ENCODE measurements around the gene MTUS2.

The MTUS2 gene

DNA sequence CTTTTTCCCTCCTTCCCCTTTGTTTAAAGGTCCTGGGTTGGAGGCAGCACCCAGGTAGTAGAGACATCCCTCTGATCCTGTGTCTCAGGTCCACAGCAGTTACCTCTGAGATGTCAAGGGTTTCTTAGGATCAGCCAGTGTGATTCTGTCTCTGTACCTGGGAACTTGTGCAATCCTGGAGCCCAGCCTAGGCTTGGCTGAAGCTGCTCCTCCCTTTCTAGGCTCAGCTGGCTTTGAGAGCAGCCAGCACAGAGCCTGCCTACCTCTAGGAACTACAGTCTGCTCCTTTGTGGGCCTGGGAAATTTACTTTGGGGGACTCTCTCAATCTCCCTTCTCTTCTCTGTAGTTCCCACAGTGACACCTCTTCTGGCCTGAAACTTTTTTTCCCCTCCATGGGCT lies 171.6 kb downstream of the MTUS2 start:
- DNase-seq (ENCODE audit: insufficient read length, low spot score) (no peak), FAIRE-seq (no peak)
- no peak for TF ChIP-seq POLR2AphosphoS5 (IDR thresholded peaks at IDR 0.05; ENCODE audit: low read depth, low read length)
- TF ChIP-seq SPI1 (IDR thresholded peaks at IDR 0.05; ENCODE audit: low read depth, low read length): no peak
- no peak for TF ChIP-seq POLR2A (IDR thresholded peaks at IDR 0.05; ENCODE audit: low read depth, low read length)
- TF ChIP-seq TAF1 (IDR thresholded peaks at IDR 0.05; ENCODE audit: low read depth, low read length): no peak
- TF ChIP-seq POU2F2 (IDR thresholded peaks at IDR 0.05; ENCODE audit: low read depth, low read length): no peak
- no peak for TF ChIP-seq PAX5 (IDR thresholded peaks at IDR 0.05; ENCODE audit: insufficient read depth, low read length, severe bottlenecking)

DNA sequence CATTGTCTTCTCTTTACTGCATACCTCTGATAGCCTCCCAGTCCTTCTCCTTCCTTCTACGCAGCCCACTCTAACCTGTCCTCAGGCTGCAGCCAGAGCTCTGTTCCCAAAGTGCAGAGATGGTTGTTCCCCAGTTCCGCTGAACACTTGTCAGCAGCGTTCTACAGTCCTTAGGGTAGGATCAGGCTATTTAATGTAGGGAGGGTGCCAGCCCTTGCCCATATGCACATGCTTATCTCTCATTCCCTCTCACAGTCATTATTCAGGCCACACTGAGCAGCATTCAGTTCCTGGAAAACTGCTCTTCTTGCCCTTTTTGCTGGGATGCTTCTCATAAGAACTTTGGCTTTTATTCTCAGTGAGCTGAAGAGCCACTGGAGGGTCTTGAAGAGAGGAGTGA lies 180.7 kb downstream of the MTUS2 start:
- no peak for DNase-seq (ENCODE audit: insufficient read length, low spot score)
- TF ChIP-seq TAF1 (IDR thresholded peaks at IDR 0.05; ENCODE audit: low read depth, low read length) (no peak), POLR2AphosphoS5 (IDR thresholded peaks at IDR 0.05; ENCODE audit: low read depth, low read length) (no peak), SPI1 (IDR thresholded peaks at IDR 0.05; ENCODE audit: low read depth, low read length) (no peak), POLR2A (IDR thresholded peaks at IDR 0.05; ENCODE audit: low read depth, low read length) (no peak), PAX5 (IDR thresholded peaks at IDR 0.05; ENCODE audit: insufficient read depth, low read length, severe bottlenecking) (no peak), POU2F2 (IDR thresholded peaks at IDR 0.05; ENCODE audit: low read depth, low read length) (no peak)
- no peak for FAIRE-seq

DNA sequence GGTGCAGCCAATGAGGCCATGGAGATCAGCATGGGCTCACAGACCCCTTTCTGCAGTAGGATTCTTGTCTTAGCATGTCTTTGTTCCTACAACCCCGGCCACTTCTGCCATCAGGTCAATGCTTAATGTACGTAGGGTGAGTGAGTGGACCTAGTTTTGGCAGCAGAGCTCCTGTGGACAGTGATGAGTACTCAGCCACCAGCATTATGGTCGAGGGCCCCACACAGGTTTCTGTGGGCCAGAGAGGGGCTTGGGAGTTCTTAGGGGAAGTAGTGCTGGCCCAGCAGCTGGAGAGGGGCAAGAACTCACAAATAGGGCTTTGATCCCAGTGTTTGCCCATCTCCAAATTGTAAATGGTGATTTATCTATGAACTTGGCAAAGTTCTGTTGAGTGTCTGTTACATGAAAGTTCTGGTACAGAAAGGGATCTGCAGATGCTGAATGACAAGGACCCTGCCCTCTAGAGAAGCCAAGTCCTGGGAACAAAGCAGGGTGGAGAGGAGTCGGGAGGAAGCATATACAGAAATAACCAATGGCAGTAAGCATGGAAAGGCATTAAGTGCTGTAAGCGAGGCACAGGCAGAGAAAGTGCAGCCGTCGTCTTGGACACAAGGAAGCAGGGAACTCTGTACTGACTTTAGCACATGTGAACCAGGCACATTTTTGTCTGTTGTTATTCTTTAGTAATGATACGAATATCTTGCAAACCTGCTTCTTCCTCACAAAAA lies 185.1 kb downstream of the MTUS2 start:
- FAIRE-seq: no peak
- TF ChIP-seq POLR2AphosphoS5 (IDR thresholded peaks at IDR 0.05; ENCODE audit: low read depth, low read length) (no peak), POLR2A (IDR thresholded peaks at IDR 0.05; ENCODE audit: low read depth, low read length) (no peak), TAF1 (IDR thresholded peaks at IDR 0.05; ENCODE audit: low read depth, low read length) (no peak), SPI1 (IDR thresholded peaks at IDR 0.05; ENCODE audit: low read depth, low read length) (no peak), POU2F2 (IDR thresholded peaks at IDR 0.05; ENCODE audit: low read depth, low read length) (no peak), PAX5 (IDR thresholded peaks at IDR 0.05; ENCODE audit: insufficient read depth, low read length, severe bottlenecking) (no peak)

DNA sequence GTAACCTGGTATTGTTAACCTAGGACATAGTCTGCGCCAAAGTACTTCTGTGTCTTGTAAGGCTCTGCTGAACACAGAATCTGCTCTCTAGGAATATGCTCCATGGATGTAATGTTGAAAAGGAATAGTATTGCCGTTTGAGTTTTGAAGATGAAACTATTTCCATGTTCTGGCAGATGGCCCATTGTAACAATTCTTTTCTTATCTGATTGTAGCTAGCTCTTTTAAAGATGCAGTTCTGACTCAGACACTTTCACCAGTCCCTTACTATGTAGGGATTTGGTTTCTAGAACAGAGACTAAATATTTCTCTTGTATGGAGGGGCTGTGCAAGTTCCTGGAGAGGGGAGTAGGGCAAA lies 185.6 kb downstream of the MTUS2 start:
- no peak for FAIRE-seq
- no peak for TF ChIP-seq POU2F2 (IDR thresholded peaks at IDR 0.05; ENCODE audit: low read depth, low read length)
- TF ChIP-seq POLR2A (IDR thresholded peaks at IDR 0.05; ENCODE audit: low read depth, low read length): no peak
- no peak for TF ChIP-seq PAX5 (IDR thresholded peaks at IDR 0.05; ENCODE audit: insufficient read depth, low read length, severe bottlenecking)
- TF ChIP-seq POLR2AphosphoS5 (IDR thresholded peaks at IDR 0.05; ENCODE audit: low read depth, low read length): no peak
- no peak for TF ChIP-seq SPI1 (IDR thresholded peaks at IDR 0.05; ENCODE audit: low read depth, low read length)
- no peak for DNase-seq (ENCODE audit: insufficient read length, low spot score)

More for the DNA sequence above, 185.1 kb downstream of the MTUS2 start:
- DNase-seq (ENCODE audit: insufficient read length, low spot score): no peak

DNA sequence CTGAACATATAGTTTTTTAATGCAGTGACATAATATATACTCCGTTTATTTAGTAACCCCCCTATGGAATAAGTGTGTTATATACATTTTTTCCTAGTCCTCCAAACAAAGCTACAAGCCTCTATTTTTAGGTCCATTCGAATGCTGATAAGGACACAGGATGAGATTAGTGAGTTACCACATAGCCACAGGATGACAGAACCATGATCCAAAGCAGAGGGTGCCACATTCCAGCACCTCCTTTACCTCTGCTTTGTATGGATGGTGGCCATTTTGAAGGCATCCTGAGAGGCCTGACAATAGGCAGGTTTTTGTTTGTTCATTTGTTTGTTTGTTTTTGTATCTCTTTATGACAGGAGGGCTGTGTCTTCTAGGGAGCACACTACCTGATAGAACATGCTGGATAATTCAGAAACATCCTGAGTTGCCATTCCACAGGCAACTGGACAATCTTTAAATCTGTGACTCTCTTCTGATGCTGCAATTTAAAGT lies 186.3 kb downstream of the MTUS2 start:
- DNase-seq (ENCODE audit: insufficient read length, low spot score) (no peak), FAIRE-seq (no peak)
- TF ChIP-seq POLR2A (IDR thresholded peaks at IDR 0.05; ENCODE audit: low read depth, low read length): no peak

DNA sequence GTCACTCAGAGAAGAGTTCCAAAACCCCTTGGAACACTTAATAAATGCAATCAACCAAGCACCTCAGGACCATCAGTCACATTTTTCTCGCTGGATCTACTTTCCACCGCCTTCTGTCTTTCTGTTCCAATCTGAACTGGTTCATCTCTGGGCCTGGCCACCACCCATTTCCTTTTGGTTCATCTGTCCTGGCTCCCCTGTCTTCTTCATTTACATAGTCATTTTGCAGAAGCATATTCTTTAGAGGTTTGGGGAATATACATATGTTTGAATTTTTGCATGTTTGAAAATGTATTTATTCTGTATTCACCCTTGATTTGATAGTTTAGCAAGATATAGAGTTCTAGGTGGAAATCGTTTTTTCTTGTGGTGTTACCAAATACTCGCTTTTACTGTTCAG lies 188.2 kb downstream of the MTUS2 start:
- TF ChIP-seq POLR2AphosphoS5 (IDR thresholded peaks at IDR 0.05; ENCODE audit: low read depth, low read length): no peak
- no peak for TF ChIP-seq PAX5 (IDR thresholded peaks at IDR 0.05; ENCODE audit: insufficient read depth, low read length, severe bottlenecking)
- no peak for TF ChIP-seq TAF1 (IDR thresholded peaks at IDR 0.05; ENCODE audit: low read depth, low read length)
- TF ChIP-seq POU2F2 (IDR thresholded peaks at IDR 0.05; ENCODE audit: low read depth, low read length): no peak
- FAIRE-seq (no peak), DNase-seq (ENCODE audit: insufficient read length, low spot score) (no peak)

DNA sequence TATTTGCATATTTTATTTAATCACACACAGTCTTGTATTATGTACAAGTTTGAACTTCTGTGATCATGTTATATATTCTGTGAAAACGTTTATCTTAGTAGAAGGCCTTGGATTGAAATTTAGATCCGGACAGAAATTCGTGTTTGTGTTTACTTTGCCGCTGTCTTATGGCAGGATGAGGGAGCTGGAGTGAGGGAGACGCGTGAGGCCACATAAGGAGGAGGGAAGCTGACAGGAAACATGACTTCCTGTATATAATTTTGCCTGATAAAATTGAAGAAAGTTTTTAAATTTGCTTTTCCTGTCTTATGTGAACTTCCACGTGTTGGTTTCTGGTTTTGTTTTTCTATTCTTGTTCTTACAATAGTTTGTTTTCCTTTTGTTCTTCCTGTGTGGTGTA lies 200.2 kb downstream of the MTUS2 start:
- DNase-seq (ENCODE audit: insufficient read length, low spot score) (no peak), FAIRE-seq (no peak)
- no peak for TF ChIP-seq TAF1 (IDR thresholded peaks at IDR 0.05; ENCODE audit: low read depth, low read length)
- no peak for TF ChIP-seq SPI1 (IDR thresholded peaks at IDR 0.05; ENCODE audit: low read depth, low read length)
- no peak for TF ChIP-seq PAX5 (IDR thresholded peaks at IDR 0.05; ENCODE audit: insufficient read depth, low read length, severe bottlenecking)
- TF ChIP-seq POLR2A (IDR thresholded peaks at IDR 0.05; ENCODE audit: low read depth, low read length): no peak
- TF ChIP-seq POLR2AphosphoS5 (IDR thresholded peaks at IDR 0.05; ENCODE audit: low read depth, low read length): no peak
- no peak for TF ChIP-seq POU2F2 (IDR thresholded peaks at IDR 0.05; ENCODE audit: low read depth, low read length)

DNA sequence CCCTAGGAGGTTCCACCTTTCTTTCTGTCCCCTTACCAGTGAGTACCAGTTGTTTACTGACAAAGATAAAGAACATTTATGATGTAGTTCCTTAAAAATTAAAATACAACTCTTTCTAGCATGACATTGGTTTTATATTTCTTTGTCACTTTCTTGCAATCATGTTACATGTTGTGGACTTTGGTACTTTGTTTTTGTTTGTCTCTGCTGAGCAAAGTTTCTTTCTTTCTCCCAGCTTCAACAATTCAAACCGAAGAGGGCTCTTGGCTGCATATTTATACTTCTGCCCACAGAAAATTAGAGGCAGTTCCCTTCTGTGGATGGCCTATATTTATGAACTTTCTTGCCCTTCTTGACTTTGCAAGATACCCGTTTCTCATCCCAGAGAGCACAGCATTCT lies 201.2 kb downstream of the MTUS2 start:
- DNase-seq (ENCODE audit: insufficient read length, low spot score) (no peak), FAIRE-seq (no peak)
- TF ChIP-seq POLR2AphosphoS5 (IDR thresholded peaks at IDR 0.05; ENCODE audit: low read depth, low read length) (no peak), TAF1 (IDR thresholded peaks at IDR 0.05; ENCODE audit: low read depth, low read length) (no peak)

DNA sequence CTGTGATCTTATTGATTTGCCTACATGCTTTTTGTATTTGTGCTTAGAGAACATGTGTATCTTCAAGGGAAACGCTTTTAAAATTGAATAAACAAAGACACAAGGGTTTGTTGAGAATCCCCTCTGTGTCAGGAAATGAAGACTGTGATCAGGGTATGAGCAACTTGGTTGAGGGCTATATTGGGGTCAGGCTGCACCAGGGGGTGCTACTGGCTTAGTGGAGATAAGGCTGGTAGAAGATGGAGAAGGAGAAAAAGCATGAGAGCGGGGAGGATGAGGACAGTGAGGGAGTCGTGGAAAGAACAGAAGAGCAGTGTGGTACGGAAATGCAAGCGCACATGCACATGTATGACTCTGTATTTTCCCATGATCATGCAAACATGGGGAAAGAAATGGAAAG lies 201.6 kb downstream of the MTUS2 start:
- no peak for TF ChIP-seq POU2F2 (IDR thresholded peaks at IDR 0.05; ENCODE audit: low read depth, low read length)
- TF ChIP-seq POLR2AphosphoS5 (IDR thresholded peaks at IDR 0.05; ENCODE audit: low read depth, low read length): no peak
- no peak for TF ChIP-seq TAF1 (IDR thresholded peaks at IDR 0.05; ENCODE audit: low read depth, low read length)
- TF ChIP-seq SPI1 (IDR thresholded peaks at IDR 0.05; ENCODE audit: low read depth, low read length): no peak
- TF ChIP-seq PAX5 (IDR thresholded peaks at IDR 0.05; ENCODE audit: insufficient read depth, low read length, severe bottlenecking): no peak
- no peak for TF ChIP-seq POLR2A (IDR thresholded peaks at IDR 0.05; ENCODE audit: low read depth, low read length)
- DNase-seq (ENCODE audit: insufficient read length, low spot score): no peak
- FAIRE-seq: no peak

DNA sequence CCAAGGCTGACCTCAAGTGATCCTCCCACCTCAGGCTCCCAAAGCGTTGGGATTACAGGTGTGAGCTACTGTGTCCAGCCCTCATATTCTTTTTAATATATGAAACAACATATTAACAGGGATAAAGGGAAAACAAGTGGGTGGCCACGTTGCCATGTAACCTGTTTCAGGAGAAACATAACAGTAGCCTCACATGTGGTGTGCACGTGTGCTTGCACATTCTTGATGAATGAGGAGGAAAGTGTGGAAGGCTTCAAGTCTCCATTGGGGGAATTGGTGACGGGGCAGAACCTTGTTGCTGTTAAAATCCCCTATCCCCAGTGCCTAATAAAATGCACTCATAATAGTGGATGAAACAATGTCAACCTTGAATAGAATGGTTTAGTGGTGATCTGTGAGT lies 202.3 kb downstream of the MTUS2 start:
- DNase-seq (ENCODE audit: insufficient read length, low spot score) (no peak), FAIRE-seq (no peak)
- TF ChIP-seq PAX5 (IDR thresholded peaks at IDR 0.05; ENCODE audit: insufficient read depth, low read length, severe bottlenecking) (no peak), POU2F2 (IDR thresholded peaks at IDR 0.05; ENCODE audit: low read depth, low read length) (no peak), POLR2A (IDR thresholded peaks at IDR 0.05; ENCODE audit: low read depth, low read length) (no peak), TAF1 (IDR thresholded peaks at IDR 0.05; ENCODE audit: low read depth, low read length) (no peak), POLR2AphosphoS5 (IDR thresholded peaks at IDR 0.05; ENCODE audit: low read depth, low read length) (no peak), SPI1 (IDR thresholded peaks at IDR 0.05; ENCODE audit: low read depth, low read length) (no peak)
